Activated T-helper 17 cell treated with anti-CD3 and anti-CD28 coated beads, Interleukin-2, amount 50 U/mL, for 72 hours (primary cell): Measurements from ENCODE around the gene ANKRD17. TPM values are rescaled to one million over a fixed set of nuclear protein-coding genes. Genes with fewer than 3 reads are reported as not detected.
A peak's percentile ranks its signal among the peaks of the same experiment; 100 is the strongest.

ENCODE experiments used
- ATAC-seq: fragments of 150-1000 bp; cut with Tn5 transposase; replicated peaks from 2 replicates; pipeline ENCODE4 v1.10.0; 2021; ENCODE audit warnings: mild to moderate bottlenecking, moderate library complexity
- H3K27ac Mint-ChIP-seq: one replicate; pipeline ENCODE4 v1.8.0; 2022; ENCODE audit warnings: mixed read lengths
- H3K27me3 Mint-ChIP-seq: one replicate; pipeline ENCODE4 v1.8.0; 2022; ENCODE audit warnings: mixed read lengths
- H3K36me3 Mint-ChIP-seq: one replicate; pipeline ENCODE4 v1.8.0; 2022; ENCODE audit warnings: low read depth, mild to moderate bottlenecking, mixed read lengths
- H3K4me1 Mint-ChIP-seq: one replicate; pipeline ENCODE4 v1.8.0; 2022; ENCODE audit warnings: mixed read lengths
- H3K4me3 Mint-ChIP-seq: one replicate; pipeline ENCODE4 v1.8.0; 2022; ENCODE audit warnings: mild to moderate bottlenecking, mixed read lengths
- H3K9me3 Mint-ChIP-seq: one replicate; pipeline ENCODE4 v1.8.0; 2022; ENCODE audit warnings: mixed read lengths
- total RNA-seq, 2 donors: library from RNA; stranded (reverse); gene quantifications; one replicate each; pipeline ENCODE4 v1.2.3, GENCODE V29; 2022

Gene ANKRD17
- total RNA-seq, 2 donors from 2014 or later = 46.7 to 70.7 TPM

DNA sequence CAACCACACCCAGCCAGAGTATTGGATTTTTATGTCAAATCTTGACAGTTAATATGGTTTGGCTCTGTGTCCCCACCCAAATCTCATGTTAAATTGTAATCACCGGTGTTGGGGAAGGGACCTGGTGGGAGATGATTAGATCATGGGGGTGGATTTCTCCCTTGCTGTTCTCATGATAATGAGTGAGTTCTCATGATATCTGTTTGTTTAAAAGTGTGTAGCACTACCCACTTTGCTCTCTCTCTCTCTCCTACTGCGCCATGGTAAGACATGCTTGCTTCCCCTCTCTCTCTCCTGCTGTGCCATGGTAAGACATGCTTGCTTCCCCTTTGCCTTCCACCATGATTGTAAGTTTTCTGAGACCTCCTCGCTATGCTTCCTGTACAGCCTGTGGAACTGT is 102.2 kb downstream of the ANKRD17 start:
- no peak for ATAC-seq
- H3K36me3 Mint-ChIP-seq = peaks cover 95% of the 10 kb centered on the region
- no peaks in the 10 kb centered on the region for H3K27me3 Mint-ChIP-seq

DNA sequence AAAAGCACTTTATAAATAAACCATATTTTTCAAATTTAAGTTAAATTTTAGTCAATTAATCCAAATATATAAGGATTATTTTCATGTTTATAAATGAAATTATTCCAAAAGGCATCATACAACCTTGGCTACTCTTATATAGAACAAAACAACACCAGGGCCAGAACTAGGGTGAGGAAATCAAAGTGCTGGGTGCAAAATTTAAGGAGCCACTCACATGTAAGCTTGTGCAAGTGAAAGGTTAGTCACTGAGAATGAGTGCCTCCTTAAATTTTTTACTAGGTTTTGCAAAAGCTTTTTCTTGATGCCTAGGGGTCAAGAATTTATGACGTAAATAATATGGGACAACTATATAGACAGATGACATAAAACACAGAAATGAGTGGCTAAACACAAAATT is 105.7 kb downstream of the ANKRD17 start:
- no peaks in the 10 kb centered on the region for H3K27me3 Mint-ChIP-seq
- peaks cover 99% of the 10 kb centered on the region for H3K36me3 Mint-ChIP-seq
- peaks cover 8% of the 10 kb centered on the region for H3K4me1 Mint-ChIP-seq
- no peaks in the 10 kb centered on the region for H3K9me3 Mint-ChIP-seq
- H3K27ac Mint-ChIP-seq = no peak overlapping the region
- H3K4me3 Mint-ChIP-seq = no peak overlapping the region
- no peak for ATAC-seq

More for the DNA sequence above, 102.2 kb downstream of the ANKRD17 start:
- peaks cover 3% of the 10 kb centered on the region for H3K4me1 Mint-ChIP-seq
- no peak overlapping the region for H3K4me3 Mint-ChIP-seq
- H3K27ac Mint-ChIP-seq = no peak overlapping the region
- H3K9me3 Mint-ChIP-seq = no peaks in the 10 kb centered on the region

DNA sequence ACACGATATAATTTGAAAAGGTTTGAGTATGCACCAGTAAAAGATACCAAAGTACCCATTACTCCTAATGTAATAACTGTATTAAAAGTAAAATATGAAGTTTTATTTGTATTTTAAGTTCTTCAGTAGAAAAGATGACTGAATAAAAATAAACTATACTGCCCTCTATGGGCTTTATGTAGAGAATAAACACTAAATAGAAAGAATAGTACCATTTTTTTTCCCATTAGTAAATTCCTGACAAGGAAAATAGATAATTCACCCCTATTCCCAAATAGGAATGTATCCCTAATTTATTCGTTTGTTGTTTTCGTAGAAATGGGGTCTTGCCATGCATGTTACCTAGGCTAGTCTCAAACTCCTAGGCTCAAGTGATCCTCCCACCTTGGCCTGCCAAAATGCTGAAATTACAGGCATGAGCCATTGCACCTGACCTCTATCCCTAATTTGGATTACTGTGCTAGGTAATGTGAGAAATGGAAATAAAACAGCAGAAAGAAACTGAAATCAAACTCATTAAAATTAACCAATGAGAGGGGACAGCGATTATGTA is 115.5 kb downstream of the ANKRD17 start:
- Mint-ChIP-seq H3K27me3 (no peaks in the 10 kb centered on the region), H3K4me3 (no peak overlapping the region), H3K9me3 (no peaks in the 10 kb centered on the region), H3K27ac (no peak overlapping the region), H3K36me3 (peaks cover 100% of the 10 kb centered on the region), H3K4me1 (peaks cover 5% of the 10 kb centered on the region)
- ATAC-seq = no peak

DNA sequence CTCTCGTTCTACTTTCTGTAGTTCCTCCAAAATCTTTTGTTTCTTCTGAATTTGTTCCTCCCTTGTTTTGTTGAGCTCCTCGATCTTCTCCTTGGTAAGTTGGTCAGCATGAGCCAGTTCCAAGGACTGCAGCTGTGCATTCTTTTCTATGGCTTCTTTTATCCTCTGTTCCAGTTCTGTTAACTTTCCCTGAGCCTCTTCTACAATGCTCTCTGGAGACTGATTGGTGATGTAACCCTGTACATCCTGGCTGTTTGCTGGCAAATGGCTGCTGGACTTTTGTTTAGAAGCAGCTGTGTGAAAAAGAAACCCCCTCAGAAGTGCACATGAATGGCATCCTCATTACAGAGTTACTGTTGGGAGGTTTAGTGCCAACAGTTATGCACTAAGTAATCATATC is 118.6 kb downstream of the ANKRD17 start:
- H3K27me3 Mint-ChIP-seq = no peaks in the 10 kb centered on the region
- H3K4me1 Mint-ChIP-seq = peaks cover 5% of the 10 kb centered on the region
- ATAC-seq = no peak
- no peak overlapping the region for H3K27ac Mint-ChIP-seq
- H3K36me3 Mint-ChIP-seq = peaks cover 96% of the 10 kb centered on the region
- H3K9me3 Mint-ChIP-seq = no peaks in the 10 kb centered on the region
- no peak overlapping the region for H3K4me3 Mint-ChIP-seq

DNA sequence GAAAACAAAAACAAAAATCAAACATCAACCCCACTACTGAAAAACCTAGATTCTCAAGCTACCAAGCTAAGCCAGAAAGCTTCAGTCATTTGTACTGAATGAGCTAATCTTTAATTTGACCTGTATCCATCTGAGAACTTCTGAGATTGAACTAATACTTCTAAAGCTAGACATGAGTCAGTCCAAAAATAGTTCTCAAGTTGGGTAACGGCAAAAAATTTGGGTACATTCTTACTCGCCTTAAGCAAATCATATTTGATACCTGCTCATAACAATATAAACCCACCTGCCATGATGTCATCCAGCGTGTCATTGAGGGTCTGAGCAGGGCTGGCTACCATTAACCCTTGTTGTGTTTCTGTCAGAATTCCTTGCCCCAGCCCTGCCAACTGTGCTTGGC is 119.4 kb downstream of the ANKRD17 start:
- Mint-ChIP-seq H3K36me3 (peaks cover 96% of the 10 kb centered on the region), H3K4me1 (peaks cover 5% of the 10 kb centered on the region), H3K27me3 (no peaks in the 10 kb centered on the region), H3K27ac (peak overlapping the region; percentile 22), H3K9me3 (no peaks in the 10 kb centered on the region), H3K4me3 (no peak overlapping the region)
- ATAC-seq = no peak

DNA sequence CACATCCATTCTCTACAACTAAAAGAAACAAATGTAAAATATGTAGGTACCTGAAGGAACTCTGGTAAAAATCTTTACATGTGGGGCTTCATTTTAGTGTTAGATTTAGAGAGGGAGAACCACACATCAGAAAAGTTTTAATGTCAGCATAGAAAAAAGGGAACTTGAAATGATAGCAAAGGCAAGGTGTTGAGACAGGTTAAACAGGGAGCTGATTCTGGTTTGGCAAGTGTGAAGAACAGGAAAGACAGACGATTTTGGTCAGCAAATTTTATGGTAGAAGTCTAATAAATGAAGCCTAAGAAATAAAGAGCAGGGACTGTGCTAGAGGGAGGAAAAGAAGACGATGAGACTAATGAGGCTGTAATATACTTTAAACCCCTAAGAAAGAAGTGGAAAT is 121.5 kb downstream of the ANKRD17 start:
- H3K9me3 Mint-ChIP-seq = no peaks in the 10 kb centered on the region
- H3K27me3 Mint-ChIP-seq = no peaks in the 10 kb centered on the region
- H3K4me3 Mint-ChIP-seq = no peak overlapping the region
- peaks cover 93% of the 10 kb centered on the region for H3K36me3 Mint-ChIP-seq
- peaks cover 5% of the 10 kb centered on the region for H3K4me1 Mint-ChIP-seq
- H3K27ac Mint-ChIP-seq = peak overlapping the region; percentile 65
- ATAC-seq = no peak

DNA sequence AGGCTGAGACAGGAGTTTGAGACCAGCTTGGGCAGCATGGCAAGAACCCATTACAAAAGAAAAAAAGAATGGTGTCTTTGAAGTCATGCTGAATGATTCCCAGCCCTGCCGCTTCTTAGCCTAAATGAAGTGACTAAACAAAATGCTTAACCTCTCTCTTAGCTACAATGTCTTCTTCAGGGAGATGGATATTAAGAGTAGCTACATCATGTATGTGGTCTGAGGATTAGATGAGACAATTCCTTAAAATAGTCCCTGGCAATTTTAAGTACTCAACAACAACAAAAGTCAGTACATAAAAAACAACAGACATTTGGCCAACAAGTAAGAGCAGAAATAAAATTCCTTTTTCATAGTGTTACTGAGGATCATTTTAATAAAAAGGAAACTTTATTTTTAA is 124.8 kb downstream of the ANKRD17 start:
- Mint-ChIP-seq H3K9me3 (no peaks in the 10 kb centered on the region), H3K4me3 (no peak overlapping the region), H3K4me1 (no peaks in the 10 kb centered on the region), H3K27ac (no peak overlapping the region), H3K36me3 (peaks cover 84% of the 10 kb centered on the region), H3K27me3 (no peaks in the 10 kb centered on the region)
- no peak for ATAC-seq

DNA sequence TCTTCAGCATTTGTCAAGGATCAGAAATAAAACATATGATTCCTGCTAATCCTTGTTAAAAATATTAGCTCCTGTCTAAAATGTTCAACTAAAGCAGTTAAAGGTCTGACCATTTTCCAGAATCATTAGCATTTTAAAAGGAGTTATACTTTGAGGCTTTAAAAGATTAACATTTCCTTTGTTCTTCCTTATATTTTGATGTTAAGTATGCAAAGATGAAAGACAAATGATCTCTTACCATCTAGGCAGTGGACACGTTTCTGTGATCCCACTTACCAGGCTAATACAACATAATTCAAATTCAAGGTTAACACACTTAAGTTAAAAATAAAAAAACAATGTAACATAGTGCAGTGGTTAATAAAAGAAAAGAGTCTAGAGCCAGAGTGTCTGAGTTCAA is 127.3 kb downstream of the ANKRD17 start:
- H3K36me3 Mint-ChIP-seq = peaks cover 83% of the 10 kb centered on the region
- H3K9me3 Mint-ChIP-seq = no peaks in the 10 kb centered on the region
- no peak overlapping the region for H3K4me3 Mint-ChIP-seq
- no peaks in the 10 kb centered on the region for H3K27me3 Mint-ChIP-seq
- ATAC-seq = no peak
- no peaks in the 10 kb centered on the region for H3K4me1 Mint-ChIP-seq
- peak overlapping the region; percentile 46 for H3K27ac Mint-ChIP-seq

DNA sequence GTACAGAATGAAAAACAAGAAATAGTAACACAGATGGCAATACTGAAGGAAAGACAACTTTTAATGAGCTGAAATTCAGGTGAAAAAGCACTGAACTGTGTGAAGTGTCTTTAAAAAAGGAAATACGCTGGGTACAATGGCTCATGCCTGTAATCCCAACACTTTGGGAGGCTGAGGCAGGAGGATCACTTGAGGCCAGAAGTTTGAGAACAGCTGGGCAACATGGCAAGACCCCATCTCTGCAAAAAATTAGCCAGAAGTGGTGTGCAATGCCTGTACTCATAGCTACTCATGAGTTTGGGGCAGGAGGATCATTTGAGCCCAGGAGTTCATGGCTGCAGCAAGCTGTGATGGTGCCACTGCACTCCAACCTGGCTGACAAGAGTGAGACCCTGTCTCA is 129.3 kb downstream of the ANKRD17 start:
- Mint-ChIP-seq H3K36me3 (peaks cover 83% of the 10 kb centered on the region), H3K27ac (no peak overlapping the region), H3K9me3 (no peaks in the 10 kb centered on the region), H3K27me3 (no peaks in the 10 kb centered on the region), H3K4me1 (no peaks in the 10 kb centered on the region), H3K4me3 (no peak overlapping the region)
- no peak for ATAC-seq

DNA sequence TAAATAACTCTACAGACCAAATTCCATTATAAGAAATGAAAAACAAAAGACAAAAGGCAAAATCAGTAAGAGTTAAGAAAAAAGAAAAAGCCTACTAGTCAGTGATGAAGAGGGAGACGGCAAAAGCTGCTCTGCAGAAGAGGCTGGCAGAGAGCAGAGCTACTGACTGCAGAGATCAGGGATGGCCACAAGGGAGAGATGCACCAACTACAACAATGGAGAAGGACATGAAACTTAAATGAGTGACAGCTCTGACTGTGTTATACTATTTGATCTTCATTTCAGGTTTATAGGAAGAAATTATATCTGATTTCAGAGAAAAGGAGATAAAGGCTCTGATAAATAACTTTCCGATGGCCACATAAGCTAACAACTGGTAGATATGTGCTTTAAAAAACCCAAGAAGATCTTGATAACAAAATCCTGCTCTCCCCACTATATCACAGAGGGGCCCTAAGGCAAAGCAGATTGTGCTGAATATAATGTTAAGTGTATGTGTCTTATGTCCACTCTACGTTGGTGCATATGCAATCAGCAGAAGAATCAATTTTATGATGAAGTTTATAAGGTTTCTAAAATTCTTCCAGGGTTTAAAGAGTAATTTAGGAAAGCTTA is 130.7 kb downstream of the ANKRD17 start:
- Mint-ChIP-seq H3K9me3 (no peaks in the 10 kb centered on the region), H3K36me3 (peaks cover 86% of the 10 kb centered on the region)

DNA sequence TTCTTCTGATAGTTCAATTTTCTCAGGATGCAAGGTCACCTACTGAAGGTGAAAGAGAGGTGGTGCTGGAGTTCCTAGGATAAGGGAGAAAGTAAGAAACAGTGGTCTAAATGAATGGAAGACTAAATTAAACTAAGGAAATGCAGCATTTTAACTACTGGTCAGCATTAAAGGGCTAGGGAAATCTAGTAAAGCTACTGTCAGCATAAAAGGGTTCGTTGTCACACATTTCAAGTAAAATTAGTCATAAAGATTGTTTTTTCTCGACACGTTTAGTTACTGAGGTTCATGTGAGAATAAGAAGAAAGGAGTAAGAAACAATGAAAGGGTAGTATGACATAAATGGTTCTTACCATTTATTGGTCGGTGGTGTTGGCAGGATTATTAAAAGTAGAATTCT is 149.1 kb downstream of the ANKRD17 start:
- Mint-ChIP-seq H3K9me3 (no peaks in the 10 kb centered on the region), H3K27me3 (no peaks in the 10 kb centered on the region), H3K36me3 (peaks cover 31% of the 10 kb centered on the region), H3K4me1 (no peaks in the 10 kb centered on the region), H3K27ac (no peak overlapping the region), H3K4me3 (no peak overlapping the region)
- peak; percentile 28 for ATAC-seq

More for the DNA sequence above, 130.7 kb downstream of the ANKRD17 start:
- no peak overlapping the region for H3K4me3 Mint-ChIP-seq
- no peaks in the 10 kb centered on the region for H3K27me3 Mint-ChIP-seq
- H3K27ac Mint-ChIP-seq = no peak overlapping the region
- H3K4me1 Mint-ChIP-seq = no peaks in the 10 kb centered on the region
- peak; percentile 39 for ATAC-seq

DNA sequence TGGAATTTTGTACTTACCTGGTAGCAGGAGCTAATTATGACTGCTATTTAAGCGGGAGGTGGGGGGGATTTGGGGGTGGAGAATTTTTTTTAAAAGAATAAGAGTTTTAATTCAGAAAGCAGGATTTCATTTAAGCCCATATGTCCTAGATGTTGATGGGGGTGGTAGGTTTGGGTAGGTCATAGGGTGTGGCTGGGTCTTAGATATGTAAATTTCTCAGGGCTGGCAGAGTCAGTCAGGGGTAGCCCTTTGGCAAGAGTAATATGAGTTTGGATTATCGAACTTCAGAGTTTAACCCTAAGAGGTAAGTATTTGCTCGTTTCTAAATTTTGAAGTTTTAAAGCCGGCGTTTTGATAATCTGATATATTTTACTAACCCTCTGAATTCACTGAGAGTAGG is 153.9 kb downstream of the ANKRD17 start:
- ATAC-seq = no peak

DNA sequence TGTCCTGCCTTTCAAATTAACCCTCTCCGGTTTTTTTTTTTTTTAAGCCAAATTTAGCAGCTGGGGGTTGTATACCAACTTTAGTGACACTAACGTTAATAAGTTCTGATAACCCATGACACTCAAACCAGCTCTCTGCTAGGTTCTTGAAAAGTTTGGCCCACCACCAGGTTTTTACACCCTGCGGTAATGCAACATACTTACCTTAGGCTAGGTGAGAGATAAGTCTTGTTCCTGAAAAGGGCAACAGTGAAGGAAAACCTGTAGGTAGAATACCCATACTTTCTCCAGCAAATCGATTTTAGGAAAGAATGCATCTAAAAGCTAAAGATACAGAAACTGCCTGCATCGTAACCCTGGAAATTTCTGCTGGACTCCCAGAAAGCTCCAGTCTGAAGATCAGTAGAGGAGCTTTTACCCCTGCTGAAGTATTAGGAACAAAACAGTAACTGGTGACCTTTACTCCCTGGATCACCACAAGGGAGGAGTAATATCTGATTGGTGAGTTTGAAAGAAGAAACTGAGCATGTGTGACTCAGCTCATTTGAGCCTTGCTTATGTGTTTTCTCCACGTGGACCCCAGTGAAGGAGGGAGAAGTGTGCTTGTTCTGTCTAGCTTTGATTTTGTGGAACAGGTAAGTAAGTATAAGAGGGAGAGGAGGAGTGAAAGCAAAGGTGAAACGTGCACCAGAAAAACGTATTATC is 154.6 kb downstream of the ANKRD17 start:
- Mint-ChIP-seq H3K27me3 (no peaks in the 10 kb centered on the region), H3K9me3 (no peaks in the 10 kb centered on the region), H3K4me3 (peak overlapping the region; percentile 15), H3K27ac (peak overlapping the region; percentile 45), H3K36me3 (no peaks in the 10 kb centered on the region), H3K4me1 (peaks cover 5% of the 10 kb centered on the region)
- ATAC-seq = peak; percentile 43

More for the DNA sequence above, 153.9 kb downstream of the ANKRD17 start:
- Mint-ChIP-seq H3K27me3 (no peaks in the 10 kb centered on the region), H3K9me3 (no peaks in the 10 kb centered on the region), H3K36me3 (no peaks in the 10 kb centered on the region), H3K4me3 (no peak overlapping the region), H3K4me1 (peaks cover 5% of the 10 kb centered on the region), H3K27ac (peak overlapping the region; percentile 45)

DNA sequence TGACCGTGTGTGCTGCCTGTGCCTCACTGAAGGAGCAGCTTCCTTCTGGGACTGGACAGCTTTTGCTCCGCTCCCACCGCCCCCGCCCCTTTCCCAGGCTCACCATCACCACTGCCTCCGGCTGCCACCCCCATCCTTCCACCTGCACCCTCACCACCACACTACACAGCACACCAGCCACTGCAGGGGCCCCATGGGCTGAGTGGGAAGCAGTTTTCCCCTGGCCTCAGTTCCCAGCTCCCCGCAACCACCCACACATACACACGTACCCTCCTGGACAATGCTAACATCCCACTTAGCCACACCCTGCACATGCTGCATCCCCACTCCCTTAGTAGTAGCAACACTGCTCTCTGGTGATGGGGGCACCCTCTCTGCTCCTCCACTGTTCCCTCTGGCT is 159.5 kb downstream of the ANKRD17 start:
- no peaks in the 10 kb centered on the region for H3K36me3 Mint-ChIP-seq
- peak overlapping the region; percentile 81 for H3K27ac Mint-ChIP-seq
- H3K27me3 Mint-ChIP-seq = no peaks in the 10 kb centered on the region
- H3K4me1 Mint-ChIP-seq = peaks cover 2% of the 10 kb centered on the region
- no peak overlapping the region for H3K4me3 Mint-ChIP-seq
- ATAC-seq = no peak
- no peaks in the 10 kb centered on the region for H3K9me3 Mint-ChIP-seq

DNA sequence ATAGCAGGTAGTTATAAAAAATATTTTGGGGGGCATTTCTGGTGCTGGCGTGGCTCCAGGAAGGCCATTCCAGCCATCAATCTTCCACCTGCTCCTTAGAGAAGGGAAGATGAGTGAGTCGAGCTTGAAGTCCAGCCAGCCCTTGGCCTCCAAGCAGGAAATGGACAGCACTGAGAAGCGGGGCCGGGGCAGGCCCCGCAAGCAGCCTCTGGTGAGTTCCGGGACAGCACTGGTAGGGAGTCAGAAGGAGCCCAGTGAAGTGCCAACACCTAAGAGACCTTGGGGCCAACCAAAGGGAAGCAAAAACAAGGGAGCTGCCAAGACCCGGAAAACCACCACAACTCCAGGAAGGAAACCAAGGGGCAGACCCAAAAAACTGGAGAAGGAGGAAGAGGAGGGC is 159.9 kb downstream of the ANKRD17 start:
- Mint-ChIP-seq H3K27ac (peak overlapping the region; percentile 81), H3K27me3 (no peaks in the 10 kb centered on the region)

More for the DNA sequence above, 159.9 kb downstream of the ANKRD17 start:
- Mint-ChIP-seq H3K9me3 (no peaks in the 10 kb centered on the region), H3K4me3 (no peak overlapping the region), H3K4me1 (no peaks in the 10 kb centered on the region), H3K36me3 (no peaks in the 10 kb centered on the region)
- ATAC-seq = no peak
